Fibroblast of the aortic adventitia (primary cell): Measurements from ENCODE around the gene GPC5. TPM values are rescaled to one million over a fixed set of nuclear protein-coding genes. Genes with fewer than 3 reads are reported as not detected.

Experiments
- DNase-seq: peaks from one replicate; pipeline ENCODE4 v3.0.0-alpha.2; 2010; ENCODE audit warnings: low read depth
- H3K4me3 ChIP-seq: 2 replicates; pipeline ENCODE4 v1.5.1; 2011; ENCODE audit warnings: low read depth, mild to moderate bottlenecking, control low read depth, low read length, moderate library complexity
- total RNA-seq: library from RNA; depleted of rRNA; stranded (reverse); fragments of >200 nt; gene quantifications from 2 replicates; pipeline ENCODE4 v1.2.3, GENCODE V29; 2012; ENCODE audit warnings: low replicate concordance
- TF ChIP-seq, protein P1 (sequence below): IDR thresholded peaks from 2 replicates; pipeline ENCODE4 v1.5.1; 2011; ENCODE audit warnings: mild to moderate bottlenecking, low read length, control low read depth, inconsistent platforms; ENCODE audit not compliant: insufficient read depth

Gene GPC5
- total RNA-seq, 1 donor, result 0.18 TPM

DNA sequence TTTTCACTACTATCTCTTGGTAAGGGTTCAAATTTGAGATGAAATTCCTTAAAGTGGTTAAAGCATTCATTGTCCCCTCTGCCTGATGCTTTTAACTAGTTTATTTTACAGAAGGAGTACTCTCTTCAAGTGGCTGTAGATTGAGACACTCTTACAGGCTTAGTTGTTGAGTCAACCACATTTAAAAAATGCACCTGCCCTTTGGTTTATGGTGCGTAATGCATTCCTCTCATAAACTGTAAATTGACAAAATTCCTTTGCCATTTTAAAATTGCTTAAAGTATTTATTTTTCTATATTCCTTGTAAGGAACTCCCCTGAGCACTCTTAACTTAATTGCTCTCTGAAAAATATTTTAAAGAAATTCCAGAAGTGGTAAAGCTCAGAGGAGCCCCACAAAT is 826 bp upstream of the GPC5 start:
- TF ChIP-seq, protein P1, sequence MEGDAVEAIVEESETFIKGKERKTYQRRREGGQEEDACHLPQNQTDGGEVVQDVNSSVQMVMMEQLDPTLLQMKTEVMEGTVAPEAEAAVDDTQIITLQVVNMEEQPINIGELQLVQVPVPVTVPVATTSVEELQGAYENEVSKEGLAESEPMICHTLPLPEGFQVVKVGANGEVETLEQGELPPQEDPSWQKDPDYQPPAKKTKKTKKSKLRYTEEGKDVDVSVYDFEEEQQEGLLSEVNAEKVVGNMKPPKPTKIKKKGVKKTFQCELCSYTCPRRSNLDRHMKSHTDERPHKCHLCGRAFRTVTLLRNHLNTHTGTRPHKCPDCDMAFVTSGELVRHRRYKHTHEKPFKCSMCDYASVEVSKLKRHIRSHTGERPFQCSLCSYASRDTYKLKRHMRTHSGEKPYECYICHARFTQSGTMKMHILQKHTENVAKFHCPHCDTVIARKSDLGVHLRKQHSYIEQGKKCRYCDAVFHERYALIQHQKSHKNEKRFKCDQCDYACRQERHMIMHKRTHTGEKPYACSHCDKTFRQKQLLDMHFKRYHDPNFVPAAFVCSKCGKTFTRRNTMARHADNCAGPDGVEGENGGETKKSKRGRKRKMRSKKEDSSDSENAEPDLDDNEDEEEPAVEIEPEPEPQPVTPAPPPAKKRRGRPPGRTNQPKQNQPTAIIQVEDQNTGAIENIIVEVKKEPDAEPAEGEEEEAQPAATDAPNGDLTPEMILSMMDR, result no peak
- DNase-seq, result no peak

DNA sequence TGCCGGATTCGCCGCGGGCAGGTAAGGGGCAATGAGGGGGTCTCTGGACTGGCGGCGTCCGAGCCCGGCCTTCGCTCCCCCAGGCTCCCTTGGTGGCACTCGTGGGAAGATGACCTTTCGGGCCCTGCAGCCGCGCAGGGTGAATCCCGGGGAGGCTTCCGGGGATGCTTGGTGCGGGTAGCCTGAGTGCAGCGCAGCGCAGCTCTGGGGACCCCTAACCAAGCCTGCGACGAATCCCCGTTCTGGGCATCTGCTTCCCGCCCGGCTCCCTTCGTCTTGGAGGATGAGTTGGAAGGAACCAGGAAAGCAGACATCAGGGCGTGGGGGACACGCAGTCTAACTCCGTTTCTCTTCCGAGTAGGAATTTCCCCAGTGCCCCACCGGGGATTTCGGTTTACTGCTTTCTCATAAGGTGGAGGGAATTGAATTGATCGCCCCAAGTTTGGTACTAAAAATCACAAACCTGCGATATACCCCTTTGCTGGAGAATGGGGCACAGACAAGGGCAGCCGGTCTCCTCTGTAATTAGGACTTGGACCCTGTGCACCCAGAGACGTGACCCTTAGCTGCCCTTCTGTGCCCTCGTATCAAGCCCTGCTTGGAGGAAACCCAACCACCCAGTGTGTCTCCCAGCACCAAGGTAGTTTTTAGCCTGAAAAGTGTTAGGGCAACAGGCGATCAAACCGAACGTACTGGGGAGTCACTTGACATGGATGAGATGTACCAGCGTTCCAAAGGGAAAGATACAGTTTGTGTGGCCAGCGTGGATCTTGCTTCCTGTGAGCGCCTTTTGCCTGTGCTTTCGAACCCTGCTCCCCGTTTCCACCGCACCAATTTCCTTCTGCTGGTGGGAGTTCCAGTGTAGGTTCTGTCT is 1.0 kb downstream of the GPC5 start:
- TF ChIP-seq, protein P1, result no peak
- H3K4me3 ChIP-seq, result no peak overlapping the region
- DNase-seq, result no peak

More for the DNA sequence above, 826 bp upstream of the GPC5 start:
- no peak overlapping the region for H3K4me3 ChIP-seq

DNA sequence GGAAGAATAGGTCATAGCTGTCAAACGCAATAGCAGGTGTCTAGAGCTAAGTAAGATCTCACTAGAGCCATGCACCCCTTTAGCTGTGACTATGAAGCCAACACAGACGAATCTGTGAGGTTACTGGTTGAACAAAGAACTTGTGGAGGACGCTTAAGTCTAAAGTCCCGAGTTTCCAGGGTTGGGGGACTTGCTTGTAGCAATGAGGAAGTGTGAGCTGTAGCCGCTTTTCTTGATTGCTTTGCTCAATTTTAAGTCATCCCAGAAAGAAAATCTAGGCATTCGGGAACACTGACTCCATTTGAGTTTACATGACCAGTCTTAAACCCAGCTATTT is 1.6 kb downstream of the GPC5 start:
- no peak for DNase-seq
- TF ChIP-seq, protein P1, result no peak
- no peak overlapping the region for H3K4me3 ChIP-seq

DNA sequence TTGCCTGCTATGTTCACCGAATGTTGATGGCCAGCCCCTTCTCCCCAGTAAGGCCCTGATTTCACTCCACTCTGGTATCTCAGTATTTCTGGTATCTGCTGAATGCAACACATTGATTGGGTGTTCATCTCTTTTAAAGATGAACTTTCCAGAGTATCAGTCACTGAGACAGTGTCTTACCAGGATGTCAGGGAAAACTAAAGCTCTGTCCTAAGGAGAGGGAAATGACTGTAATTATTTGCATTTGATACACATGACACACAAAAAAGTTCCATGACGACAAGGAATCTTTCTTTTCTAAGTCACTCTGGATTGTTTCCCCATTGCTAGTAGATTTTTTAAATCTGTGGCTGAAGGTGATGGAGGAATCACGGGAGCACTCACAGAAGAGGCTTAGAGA is 2.2 kb downstream of the GPC5 start:
- no peak overlapping the region for H3K4me3 ChIP-seq
- TF ChIP-seq, protein P1, result no peak
- DNase-seq, result no peak

DNA sequence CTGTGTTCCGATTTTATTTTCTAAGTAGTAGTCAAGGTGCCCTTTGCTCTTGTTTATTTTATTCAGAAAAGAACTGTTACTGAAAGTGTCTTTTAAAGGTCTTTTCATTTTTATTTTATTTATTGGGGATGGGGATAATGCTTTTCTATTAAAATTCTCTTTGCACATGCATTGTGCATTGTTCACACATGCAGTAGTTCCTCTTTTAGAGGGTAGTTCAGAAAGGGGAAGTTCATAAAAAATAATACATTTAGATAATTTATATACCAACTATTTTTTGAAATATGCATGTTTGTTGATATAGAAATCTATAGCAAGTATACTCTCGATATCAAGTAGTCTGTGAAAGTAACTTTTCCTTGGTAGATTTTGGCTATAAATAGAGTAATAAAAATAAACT is 3.5 kb downstream of the GPC5 start:
- TF ChIP-seq, protein P1, result no peak
- no peak for DNase-seq

DNA sequence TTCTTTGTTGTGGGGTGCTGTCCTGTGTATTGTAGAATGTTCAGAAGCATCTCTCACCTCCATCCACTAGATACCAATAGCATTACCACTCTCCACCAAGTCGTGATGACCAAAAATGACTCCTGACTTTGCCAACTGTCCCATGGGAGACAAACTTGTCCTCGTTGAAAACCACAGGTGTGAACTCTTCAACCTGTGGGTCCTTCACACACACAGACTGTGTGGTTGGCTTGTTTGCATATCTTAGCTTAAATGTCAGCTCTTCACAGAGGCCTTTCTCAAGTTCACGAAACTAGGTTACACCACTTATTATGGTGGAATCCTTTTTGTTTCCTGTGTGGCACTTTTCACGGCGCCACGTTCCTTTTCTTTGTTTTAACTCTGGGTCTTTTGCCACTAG is 6.8 kb downstream of the GPC5 start:
- H3K4me3 ChIP-seq, result no peak overlapping the region
- DNase-seq, result no peak
- TF ChIP-seq, protein P1, result no peak

More for the DNA sequence above, 3.5 kb downstream of the GPC5 start:
- no peak overlapping the region for H3K4me3 ChIP-seq

DNA sequence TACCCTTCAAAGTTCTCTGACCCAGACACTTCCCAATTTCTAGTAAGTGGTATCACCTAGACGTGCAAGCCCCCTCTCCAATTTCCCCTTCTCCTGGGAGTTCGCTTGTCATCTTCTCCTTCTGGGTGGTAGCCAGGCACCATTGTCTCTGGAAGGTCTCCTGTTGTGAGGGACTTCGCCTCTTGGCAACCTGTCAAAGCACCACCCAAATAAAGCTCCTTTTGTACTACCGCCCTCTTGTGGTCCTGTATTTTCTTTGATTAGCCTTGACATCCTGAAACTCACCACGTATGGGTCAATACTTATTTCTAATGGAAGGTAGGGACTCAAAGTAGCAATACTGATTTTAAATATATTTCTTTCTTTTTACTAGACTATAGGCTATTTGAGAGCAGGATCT is 8.2 kb downstream of the GPC5 start:
- no peak overlapping the region for H3K4me3 ChIP-seq
- TF ChIP-seq, protein P1, result peak; percentile 58
- peak; percentile 51 for DNase-seq
